Measurements from ENCODE around the gene PGM3.

GRCh38 chr6:83127976-83128375 is 65.1 kb downstream of the PGM3 start:
- TF ChIP-seq CTCF (IDR thresholded peaks at IDR 0.05; ENCODE audit: extremely low read depth in 1 of 2, insufficient read depth in 1 of 2, low read depth in 1 of 2, low read length in 2 of 2) (no peak), POLR2A (IDR thresholded peaks at IDR 0.05; ENCODE audit: low read depth, low read length) (no peak), EZH2 (IDR thresholded peaks at IDR 0.05; ENCODE audit: borderline replicate concordance, low read depth, low read length, severe bottlenecking) (no peak), FOS (IDR thresholded peaks at IDR 0.05; ENCODE audit: borderline replicate concordance, insufficient read depth, low read length) (no peak), POLR2AphosphoS5 (IDR thresholded peaks at IDR 0.05; ENCODE audit: insufficient read depth, low read depth, low read length) (no peak), JUN (IDR thresholded peaks at IDR 0.05; ENCODE audit: borderline replicate concordance, insufficient read depth, insufficient read length, low read depth) (no peak)

All from endothelial cell of umbilical vein (primary cell).